HPDE6-E6E7 (cell line): ENCODE measurements around the gene SRPK1.
"Not testable (repeated sequence)": the region's sequence is repeated elsewhere in the genome, so short reads cannot be mapped to it uniquely, and the experiment has no call there.

Experiments
- DNase-seq: peaks from one replicate; pipeline ENCODE4 v3.0.0; 2011; ENCODE audit warnings: missing footprints; ENCODE audit errors: extremely low spot score

SRPK1 gene

GRCh38 chr6:35931120-35931561 is 10.2 kb upstream of the SRPK1 start:
- no peak for DNase-seq

GRCh38 chr6:35929601-35930000 is 8.7 kb upstream of the SRPK1 start:
- no peak for DNase-seq

- no peak for DNase-seq
Measured at GRCh38 chr6:35926509-35927215, 5.8 kb upstream of the SRPK1 start.

- no peak for DNase-seq
Measured at GRCh38 chr6:35925961-35926360, 5.1 kb upstream of the SRPK1 start.

GRCh38 chr6:35924146-35924545 is 3.2 kb upstream of the SRPK1 start:
- no peak for DNase-seq

- no peak for DNase-seq
Measured at GRCh38 chr6:35922139-35922554, 1.2 kb upstream of the SRPK1 start.

GRCh38 chr6:35919827-35920751 is 809 bp downstream of the SRPK1 start:
- DNase-seq = peak; percentile 54

- no peak for DNase-seq
Measured at GRCh38 chr6:35919085-35919826, 1.6 kb downstream of the SRPK1 start.

GRCh38 chr6:35916893-35917292 is 4.0 kb downstream of the SRPK1 start:
- not testable (repeated sequence) for DNase-seq

- no peak for DNase-seq
Measured at GRCh38 chr6:35916056-35916455, 4.8 kb downstream of the SRPK1 start.

GRCh38 chr6:35914536-35914935 is 6.4 kb downstream of the SRPK1 start:
- no peak for DNase-seq

GRCh38 chr6:35911871-35912653 is 8.8 kb downstream of the SRPK1 start:
- DNase-seq = no peak

- DNase-seq = not testable (repeated sequence)
Measured at GRCh38 chr6:35909571-35909970, 11.3 kb downstream of the SRPK1 start.

- DNase-seq = not testable (repeated sequence)
Measured at GRCh38 chr6:35908753-35909401, 12.0 kb downstream of the SRPK1 start.

GRCh38 chr6:35907750-35908149 is 13.1 kb downstream of the SRPK1 start:
- DNase-seq = no peak

GRCh38 chr6:35906499-35906846 is 14.4 kb downstream of the SRPK1 start:
- no peak for DNase-seq

GRCh38 chr6:35905841-35906498 is 14.9 kb downstream of the SRPK1 start:
- DNase-seq = no peak

- DNase-seq = no peak
Measured at GRCh38 chr6:35905141-35905785, 15.6 kb downstream of the SRPK1 start.

- no peak for DNase-seq
Measured at GRCh38 chr6:35903679-35904078, 17.2 kb downstream of the SRPK1 start.

- no peak for DNase-seq
Measured at GRCh38 chr6:35900448-35900847, 20.4 kb downstream of the SRPK1 start.
